IMR-90 (cell line): Measurements from ENCODE around the gene ZNF467. TPM values are rescaled to one million over a fixed set of nuclear protein-coding genes. Genes with fewer than 3 reads are reported as not detected.

Source experiments
- ATAC-seq: fragments of 200-7000 bp; cut with Tn5 transposase; 2 replicates; pipeline ENCODE4 v1.9.1; 2020; ENCODE audit warnings: low read depth, mild to moderate bottlenecking, moderate library complexity
- BruUV-seq: library from RNA; stranded (reverse); fragments of 400-500 nt; replicated peaks from 2 replicates; lab custom pipeline; 2021; lab: Mats Ljungman, UMichigan
- CTCF ChIA-PET: fragments of 300-600 bp; formaldehyde crosslinking; extraction: SDS; loops from one replicate; lab custom pipeline; 2021; ENCODE audit warnings: antibody characterized with exemption; lab: Yijun Ruan, JAX
- POLR2A ChIA-PET: fragments of 300-600 bp; sonication (Branson Sonifier 250); formaldehyde crosslinking; loops from one replicate; lab custom pipeline; 2022; ENCODE audit warnings: antibody characterized with exemption; ENCODE audit not compliant: unreplicated experiment; lab: Charles Lee
- DNase-seq: peaks from one replicate; pipeline ENCODE4 v3.0.0; 2013
- H2AFZ ChIP-seq: replicated peaks from 2 replicates; pipeline ENCODE3; 2013; ENCODE audit warnings: low read length, mild to moderate bottlenecking; ENCODE audit not compliant: poor library complexity
- H2AK5ac ChIP-seq: 2 replicates; pipeline ENCODE4 v1.6.1; 2013; ENCODE audit warnings: low read depth, low read length, inconsistent platforms
- H2AK9ac ChIP-seq: replicated peaks from 2 replicates; pipeline ENCODE3; 2013; ENCODE audit warnings: mild to moderate bottlenecking, low read depth, low read length, moderate library complexity; ENCODE audit not compliant: poor library complexity
- H2BK120ac ChIP-seq: 2 replicates; pipeline ENCODE4 v1.6.1; 2013; ENCODE audit warnings: low read depth, low read length, inconsistent platforms
- H2BK15ac ChIP-seq: 3 replicates; pipeline ENCODE4 v1.6.1; 2013; ENCODE audit warnings: low read depth, low read length, inconsistent platforms
- H2BK20ac ChIP-seq: 2 replicates; pipeline ENCODE4 v1.6.1; 2013; ENCODE audit warnings: low read depth, mild to moderate bottlenecking, inconsistent platforms, low read length, moderate library complexity
- H2BK5ac ChIP-seq: 2 replicates; pipeline ENCODE4 v1.6.1; 2013; ENCODE audit warnings: mild to moderate bottlenecking, low read depth, low read length, inconsistent platforms; ENCODE audit not compliant: poor library complexity, severe bottlenecking
- H3K14ac ChIP-seq: replicated peaks from 2 replicates; pipeline ENCODE4 v1.6.1; 2013; ENCODE audit warnings: low read depth, low read length, inconsistent platforms
- H3K18ac ChIP-seq: 2 replicates; pipeline ENCODE4 v1.6.1; 2013; ENCODE audit warnings: low read depth, low read length, control low read depth
- H3K23ac ChIP-seq: 2 replicates; pipeline ENCODE4 v1.6.1; 2013; ENCODE audit warnings: low read depth, low read length, inconsistent platforms
- H3K27ac ChIP-seq: 2 replicates; pipeline ENCODE4 v1.5.1; 2013; ENCODE audit warnings: mild to moderate bottlenecking, control low read depth, low read length; ENCODE audit not compliant: insufficient read depth
- H3K27me3 ChIP-seq: 2 replicates; pipeline ENCODE4 v1.6.1; 2013; ENCODE audit warnings: low read length; ENCODE audit not compliant: control insufficient read depth, insufficient read depth
- H3K36me3 ChIP-seq: 2 replicates; pipeline ENCODE4 v1.6.1; 2013; ENCODE audit warnings: low read length, mixed read lengths; ENCODE audit not compliant: control insufficient read depth, insufficient read depth
- H3K4ac ChIP-seq: 2 replicates; pipeline ENCODE4 v1.6.1; 2013; ENCODE audit warnings: low read depth, low read length, inconsistent platforms
- H3K4me1 ChIP-seq: 2 replicates; pipeline ENCODE4 v1.6.1; 2013; ENCODE audit warnings: low read length, mixed read lengths; ENCODE audit not compliant: control insufficient read depth, insufficient read depth
- H3K4me2 ChIP-seq: 2 replicates; pipeline ENCODE4 v1.6.1; 2013; ENCODE audit warnings: low read depth, mild to moderate bottlenecking, control low read depth, low read length, moderate library complexity
- H3K4me3 ChIP-seq: 2 replicates; pipeline ENCODE4 v1.5.1; 2013; ENCODE audit warnings: low read depth, mild to moderate bottlenecking, control low read depth, low read length, moderate library complexity; ENCODE audit not compliant: insufficient read depth
- H3K56ac ChIP-seq: 2 replicates; pipeline ENCODE4 v1.6.1; 2013; ENCODE audit warnings: low read length, inconsistent platforms; ENCODE audit not compliant: insufficient read depth; ENCODE audit errors: extremely low read depth
- H3K79me1 ChIP-seq, 2 experiments: 2 replicates each; pipeline ENCODE4 v1.6.1; 2013; ENCODE audit warnings: low read length in 2 of 2, inconsistent platforms in 1 of 2, low read depth in 1 of 2
- H3K9ac ChIP-seq: 2 replicates; pipeline ENCODE4 v1.6.1; 2013; ENCODE audit warnings: low read depth, low read length, control low read depth
- H3K9me1 ChIP-seq: 2 replicates; pipeline ENCODE4 v1.6.1; 2013; ENCODE audit warnings: low read length, inconsistent platforms; ENCODE audit not compliant: insufficient read depth
- H3K9me3 ChIP-seq: 2 replicates; pipeline ENCODE4 v1.6.1; 2013; ENCODE audit warnings: low read length; ENCODE audit not compliant: control insufficient read depth, insufficient read depth
- H4K20me1 ChIP-seq: 2 replicates; pipeline ENCODE4 v1.6.1; 2013; ENCODE audit warnings: low read length, inconsistent platforms; ENCODE audit not compliant: insufficient read depth
- H4K5ac ChIP-seq: 2 replicates; pipeline ENCODE4 v1.6.1; 2013; ENCODE audit warnings: mild to moderate bottlenecking, low read depth, low read length, control low read depth
- H4K8ac ChIP-seq, 2 experiments: 2 replicates each; pipeline ENCODE4 v1.6.1; 2013; ENCODE audit warnings: low read depth in 2 of 2, low read length in 2 of 2, control low read depth in 1 of 2, inconsistent platforms in 1 of 2
- H4K91ac ChIP-seq: 2 replicates; pipeline ENCODE4 v1.6.1; 2013; ENCODE audit warnings: low read depth, low read length, inconsistent platforms; ENCODE audit not compliant: insufficient read depth
- BHLHE40 ChIP-seq: fragments of 150-350 bp; IDR thresholded peaks from 2 replicates; pipeline ENCODE4 v1.6.1; 2016; ENCODE audit warnings: mild to moderate bottlenecking, low read depth, low read length
- CEBPB ChIP-seq: IDR thresholded peaks from 2 replicates; pipeline ENCODE4 v1.6.1; 2012; ENCODE audit warnings: low read depth, low read length, improper control_type of control experiment
- ELK1 ChIP-seq: fragments of 150-350 bp; IDR thresholded peaks from 2 replicates; pipeline ENCODE4 v1.6.1; 2016; ENCODE audit warnings: low read depth, mild to moderate bottlenecking, low read length, moderate library complexity, borderline replicate concordance
- FOS ChIP-seq: fragments of 150-350 bp; IDR thresholded peaks from 2 replicates; pipeline ENCODE4 v1.6.1; 2016; ENCODE audit warnings: low read depth, low read length
- MAFK ChIP-seq: IDR thresholded peaks from 2 replicates; pipeline ENCODE4 v1.6.1; 2012; ENCODE audit warnings: low read depth, low read length, improper control_type of control experiment
- MAZ ChIP-seq: IDR thresholded peaks from 2 replicates; pipeline ENCODE4 v1.6.1; 2012; ENCODE audit warnings: low read depth, mild to moderate bottlenecking, low read length, improper control_type of control experiment, moderate library complexity, borderline replicate concordance
- MXI1 ChIP-seq: IDR thresholded peaks from 2 replicates; pipeline ENCODE4 v1.6.1; 2012; ENCODE audit warnings: low read depth, mild to moderate bottlenecking, low read length, moderate library complexity, borderline replicate concordance
- NFE2L2 ChIP-seq: fragments of 150-350 bp; IDR thresholded peaks from 2 replicates; pipeline ENCODE4 v1.6.1; 2016; ENCODE audit warnings: low read depth, mild to moderate bottlenecking, low read length
- RAD21 ChIP-seq: IDR thresholded peaks from 2 replicates; pipeline ENCODE4 v1.6.1; 2012; ENCODE audit warnings: low read length, improper control_type of control experiment
- WGBS, 2 experiments: methylation state at CpG; one replicate each; pipeline versions ENCODE4 v1.1.5 to v1.1.7; 2013; ENCODE audit warnings: missing lambda C conversion rate in 2 of 2; ENCODE audit not compliant: insufficient read length in 1 of 2; ENCODE audit errors: extremely low coverage in 2 of 2; 5-methylcytosine and 5-hydroxymethylcytosine counted together
- dilution Hi-C: fragments of 300-500 bp; cut with HindIII; formaldehyde crosslinking; loops from one replicate; pipeline ENCODE4 v1.14.3; 2018; ENCODE audit warnings: low sequenced_read_pairs; ENCODE audit not compliant: unreplicated experiment
- in situ Hi-C: fragments of 300-500 bp; cut with MboI; formaldehyde crosslinking; loops from 3 replicates; pipeline ENCODE4 v1.14.3; 2019; ENCODE audit warnings: low sequenced_read_pairs, inconsistent platforms, mixed read lengths
- intact Hi-C: fragments of 100-400 bp; cut with micrococcal nuclease; formaldehyde crosslinking; loops from 2 replicates; pipeline ENCODE4 v1.10.0; 2022
- polyA plus RNA-seq, 3 experiments: library from polyadenylated mRNA; depleted of rRNA; stranded (reverse); fragments of >200 nt; gene quantifications; 2 replicates each; pipeline ENCODE4 v1.2.3, GENCODE V29; 2012; ENCODE audit warnings: low replicate concordance in 1 of 3
- total RNA-seq: library from RNA; depleted of rRNA; stranded (reverse); fragments of >200 nt; gene quantifications from 2 replicates; pipeline ENCODE4 v1.2.3, GENCODE V29; 2012
- TF ChIP-seq, protein P1 (sequence below): conservative IDR thresholded peaks from 2 replicates; pipeline ENCODE4 v1.5.1; 2012; ENCODE audit warnings: mild to moderate bottlenecking, low read depth, low read length, improper control_type of control experiment
- TF ChIP-seq, protein P2 (sequence below): fragments of 150-350 bp; IDR thresholded peaks from 2 replicates; pipeline ENCODE4 v1.6.1; 2017; ENCODE audit warnings: mild to moderate bottlenecking, antibody characterized with exemption, low read length, low read depth

Gene ZNF467
- total and polyA plus RNA-seq, 2 of the 4 experiments (the other 2 are of a cell fraction) = 0.67 TPM; not detected in 1

GRCh38 chr7:149790754-149791360, 17.5 kb upstream of the ZNF467 start:
- ATAC-seq = no peak
- BruUV-seq = no TSS peak
- peaks cover 52% of the 10 kb centered on the region; the same call in 1 of the 2 replicates for H3K27me3 ChIP-seq

More at GRCh38 chr7:149790754-149791360, 17.5 kb upstream of the ZNF467 start:
- Histone ChIP-seq H3K4me3 (no peak overlapping the region), H3K23ac (no peak overlapping the region), H3K4me1 (no peaks in the 10 kb centered on the region), H2BK5ac (no peak overlapping the region), H3K9me1 (no peaks in the 10 kb centered on the region), H4K5ac (no peak overlapping the region), H3K4ac (no peak overlapping the region), H3K9ac (no peak overlapping the region), H2AK5ac (no peak overlapping the region), H2BK120ac (no peak overlapping the region), H2AK9ac (no peak overlapping the region), H3K56ac (no peak overlapping the region), H2AFZ (no peak overlapping the region), H3K4me2 (no peak overlapping the region), H4K8ac (no peak overlapping the region), H3K79me1 (no peaks in the 10 kb centered on the region), H4K20me1 (no peaks in the 10 kb centered on the region), H3K14ac (no peak overlapping the region), H3K36me3 (no peaks in the 10 kb centered on the region), H3K18ac (no peak overlapping the region), H3K27ac (no peak overlapping the region), H2BK20ac (no peak overlapping the region), H2BK15ac (no peak overlapping the region), H3K9me3 (no peaks in the 10 kb centered on the region), H4K91ac (no peak overlapping the region)
- POLR2A ChIA-PET = no interaction called here
- dilution Hi-C loops = no loop called here
- WGBS, 2 experiments = no CpG with 5 or more reads among the region's 14 CpGs
- CTCF ChIA-PET = no interaction called here
- DNase-seq = no peak
- TF ChIP-seq NFE2L2 = no peak
- TF ChIP-seq ELK1 = no peak
- TF ChIP-seq, protein P1, sequence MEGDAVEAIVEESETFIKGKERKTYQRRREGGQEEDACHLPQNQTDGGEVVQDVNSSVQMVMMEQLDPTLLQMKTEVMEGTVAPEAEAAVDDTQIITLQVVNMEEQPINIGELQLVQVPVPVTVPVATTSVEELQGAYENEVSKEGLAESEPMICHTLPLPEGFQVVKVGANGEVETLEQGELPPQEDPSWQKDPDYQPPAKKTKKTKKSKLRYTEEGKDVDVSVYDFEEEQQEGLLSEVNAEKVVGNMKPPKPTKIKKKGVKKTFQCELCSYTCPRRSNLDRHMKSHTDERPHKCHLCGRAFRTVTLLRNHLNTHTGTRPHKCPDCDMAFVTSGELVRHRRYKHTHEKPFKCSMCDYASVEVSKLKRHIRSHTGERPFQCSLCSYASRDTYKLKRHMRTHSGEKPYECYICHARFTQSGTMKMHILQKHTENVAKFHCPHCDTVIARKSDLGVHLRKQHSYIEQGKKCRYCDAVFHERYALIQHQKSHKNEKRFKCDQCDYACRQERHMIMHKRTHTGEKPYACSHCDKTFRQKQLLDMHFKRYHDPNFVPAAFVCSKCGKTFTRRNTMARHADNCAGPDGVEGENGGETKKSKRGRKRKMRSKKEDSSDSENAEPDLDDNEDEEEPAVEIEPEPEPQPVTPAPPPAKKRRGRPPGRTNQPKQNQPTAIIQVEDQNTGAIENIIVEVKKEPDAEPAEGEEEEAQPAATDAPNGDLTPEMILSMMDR = no peak
- TF ChIP-seq, protein P2, sequence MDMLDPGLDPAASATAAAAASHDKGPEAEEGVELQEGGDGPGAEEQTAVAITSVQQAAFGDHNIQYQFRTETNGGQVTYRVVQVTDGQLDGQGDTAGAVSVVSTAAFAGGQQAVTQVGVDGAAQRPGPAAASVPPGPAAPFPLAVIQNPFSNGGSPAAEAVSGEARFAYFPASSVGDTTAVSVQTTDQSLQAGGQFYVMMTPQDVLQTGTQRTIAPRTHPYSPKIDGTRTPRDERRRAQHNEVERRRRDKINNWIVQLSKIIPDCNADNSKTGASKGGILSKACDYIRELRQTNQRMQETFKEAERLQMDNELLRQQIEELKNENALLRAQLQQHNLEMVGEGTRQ = no peak
- TF ChIP-seq FOS = no peak
- TF ChIP-seq RAD21 = no peak
- no peak for TF ChIP-seq MAFK
- TF ChIP-seq MAZ = no peak
- no peak for TF ChIP-seq CEBPB
- no peak for TF ChIP-seq MXI1
- TF ChIP-seq BHLHE40 = no peak
- in situ Hi-C loops = no loop called here
- intact Hi-C loops = no loop called here
